NCI-H1417 (cell line): ENCODE measurements around the gene BASP1.
A peak's percentile ranks its signal among the peaks of the same experiment; 100 is the strongest.
"Not testable (repeated sequence)": the region's sequence is repeated elsewhere in the genome, so short reads cannot be mapped to it uniquely, and the experiment has no call there.

Experiments used
- DNase-seq, 3 experiments: peaks; one replicate each; lab custom pipeline; 2025; lab: John Stamatoyannopoulos, UW

The BASP1 gene

GRCh38 chr5:17289681-17290539, 72.5 kb downstream of the BASP1 start:
- DNase-seq: no peak

GRCh38 chr5:17290540-17290974, 73.1 kb downstream of the BASP1 start:
- DNase-seq: no peak

GRCh38 chr5:17292434-17293015, 75.1 kb downstream of the BASP1 start:
- no peak for DNase-seq

- no peak for DNase-seq
Observed at GRCh38 chr5:17294639-17295311, 77.3 kb downstream of the BASP1 start.

GRCh38 chr5:17295671-17296070, 78.2 kb downstream of the BASP1 start:
- no peak for DNase-seq

- DNase-seq: no peak
Observed at GRCh38 chr5:17302106-17302505, 84.7 kb downstream of the BASP1 start.

- no peak for DNase-seq
Observed at GRCh38 chr5:17302604-17303003, 85.2 kb downstream of the BASP1 start.

GRCh38 chr5:17304282-17304681, 86.9 kb downstream of the BASP1 start:
- DNase-seq: no peak

- no peak for DNase-seq
Observed at GRCh38 chr5:17305017-17305416, 87.6 kb downstream of the BASP1 start.

- DNase-seq: no peak
Observed at GRCh38 chr5:17305964-17306725, 88.7 kb downstream of the BASP1 start.

GRCh38 chr5:17306726-17307091, 89.3 kb downstream of the BASP1 start:
- DNase-seq: no peak

- DNase-seq: not testable (repeated sequence)
Observed at GRCh38 chr5:17307440-17307839, 90.0 kb downstream of the BASP1 start.

- no peak for DNase-seq
Observed at GRCh38 chr5:17308326-17309065, 91.1 kb downstream of the BASP1 start.

GRCh38 chr5:17309462-17309861, 92.0 kb downstream of the BASP1 start:
- DNase-seq: no peak

- not testable (repeated sequence) for DNase-seq
Observed at GRCh38 chr5:17310502-17310901, 93.1 kb downstream of the BASP1 start.

- DNase-seq: not testable (repeated sequence)
Observed at GRCh38 chr5:17311811-17312210, 94.4 kb downstream of the BASP1 start.

- no peak for DNase-seq
Observed at GRCh38 chr5:17312358-17312757, 94.9 kb downstream of the BASP1 start.

GRCh38 chr5:17314907-17315471, 97.6 kb downstream of the BASP1 start:
- peak in 2 of 3 experiments; percentile 20 to 79 for DNase-seq

- DNase-seq: peak in 1 of 3 experiments; percentile 50
Observed at GRCh38 chr5:17315710-17316221, 98.3 kb downstream of the BASP1 start.

- DNase-seq: no peak
Observed at GRCh38 chr5:17316970-17317459, 99.6 kb downstream of the BASP1 start.

- DNase-seq: no peak
Observed at GRCh38 chr5:17317473-17317872, 100.0 kb downstream of the BASP1 start.
